GM12878 (cell line): ENCODE results near the gene RNF130. TPM values are rescaled to one million over a fixed set of nuclear protein-coding genes. Genes with fewer than 3 reads are reported as not detected.

Source experiments
- ATAC-seq: fragments of 200-7000 bp; cut with Tn5 transposase; 3 replicates; pipeline ENCODE4 v1.9.1; 2020; ENCODE audit warnings: mild to moderate bottlenecking, moderate library complexity
- BruUV-seq: library from RNA; stranded (reverse); fragments of 400-500 nt; replicated peaks from 2 replicates; lab custom pipeline; 2021; lab: Mats Ljungman, UMichigan
- CTCF ChIA-PET: fragments of 300-600 bp; sonication (Branson Sonifier 250); formaldehyde crosslinking; extraction: SDS; loops from one replicate; lab custom pipeline; 2021; ENCODE audit warnings: inconsistent platforms; lab: Yijun Ruan, JAX
- POLR2A ChIA-PET: fragments of 350-600 bp; formaldehyde crosslinking; extraction: SDS; loops from one replicate; lab custom pipeline; 2021; ENCODE audit warnings: inconsistent platforms; lab: Charles Lee
- RAD21 ChIA-PET: fragments of 300-600 bp; sonication (Branson Sonifier 250); formaldehyde crosslinking; loops from one replicate; lab custom pipeline; 2023; ENCODE audit warnings: antibody characterized with exemption; ENCODE audit not compliant: unreplicated experiment; lab: Charles Lee
- SMC1A ChIA-PET: fragments of 300-600 bp; sonication (Branson Sonifier 250); formaldehyde crosslinking; loops from one replicate; lab custom pipeline; 2023; ENCODE audit not compliant: unreplicated experiment, uncharacterized antibody; lab: Charles Lee
- DNase-seq: peaks from one replicate; pipeline ENCODE4 v3.0.0-alpha.2; 2011; ENCODE audit warnings: low read depth, low spot score
- FAIRE-seq: peaks from 3 replicates; lab custom pipeline; 2011; peaks lifted over from hg19 to GRCh38; lab: Jason Lieb, UNC
- H2AFZ ChIP-seq: 2 replicates; pipeline ENCODE4 v1.6.0; 2011; ENCODE audit warnings: low read depth, low read length, control low read depth; ENCODE audit not compliant: control insufficient read depth
- H3K27ac ChIP-seq: 2 replicates; pipeline ENCODE4 v1.5.1; 2011; ENCODE audit warnings: control low read depth; ENCODE audit not compliant: control insufficient read depth, insufficient read depth
- H3K27me3 ChIP-seq, 2 experiments: replicated peaks in 1 of 2; 2 replicates each; pipeline versions ENCODE4 v1.6.0 to v1.6.1; 2011; ENCODE audit warnings: low read length in 1 of 2; ENCODE audit not compliant: control insufficient read depth in 2 of 2, insufficient read depth in 2 of 2
- H3K36me3 ChIP-seq, 2 experiments: 2 replicates each; pipeline ENCODE4 v1.5.1; 2011; ENCODE audit warnings: low read length in 1 of 2; ENCODE audit not compliant: control insufficient read depth in 2 of 2, insufficient read depth in 2 of 2
- H3K4me1 ChIP-seq: 2 replicates; pipeline ENCODE4 v1.6.1; 2011; ENCODE audit warnings: mild to moderate bottlenecking, low read length, moderate library complexity, mixed read lengths; ENCODE audit not compliant: control insufficient read depth, insufficient read depth
- H3K4me2 ChIP-seq: 2 replicates; pipeline ENCODE4 v1.6.0; 2011; ENCODE audit warnings: control low read depth; ENCODE audit not compliant: control insufficient read depth, insufficient read depth
- H3K4me3 ChIP-seq: fragments of 200-600 bp; sonication (generic); 2 replicates; pipeline ENCODE4 v1.5.1; 2016
- H3K79me2 ChIP-seq: 2 replicates; pipeline ENCODE4 v1.6.0; 2011; ENCODE audit warnings: low read length; ENCODE audit not compliant: control insufficient read depth, insufficient read depth
- H3K9ac ChIP-seq: 2 replicates; pipeline ENCODE4 v1.8.0; 2011; ENCODE audit warnings: low read length, control low read depth, mixed read lengths; ENCODE audit not compliant: control insufficient read depth, insufficient read depth
- H3K9me3 ChIP-seq: replicated peaks from 3 replicates; pipeline ENCODE4 v1.5.1; 2011; ENCODE audit warnings: mild to moderate bottlenecking, low read length; ENCODE audit not compliant: control insufficient read depth, insufficient read depth
- H4K20me1 ChIP-seq: 2 replicates; pipeline ENCODE4 v1.6.0; 2011; ENCODE audit not compliant: control insufficient read depth, insufficient read depth
- BCLAF1 ChIP-seq: fragments of 450-650 bp; IDR thresholded peaks from 2 replicates; pipeline ENCODE4 v1.6.1; 2017; ENCODE audit warnings: antibody characterized with exemption, mild to moderate bottlenecking, moderate library complexity
- SMARCA5 ChIP-seq: fragments of 450-650 bp; IDR thresholded peaks from 2 replicates; pipeline ENCODE4 v1.6.1; 2017; ENCODE audit warnings: mild to moderate bottlenecking
- WGBS: methylation state at CpG from one replicate; pipeline ENCODE4 v1.1.6; 2016; ENCODE audit warnings: low lambda C conversion rate; ENCODE audit not compliant: insufficient replicate concordance, insufficient coverage; ENCODE audit errors: missing lambda C conversion rate; 5-methylcytosine and 5-hydroxymethylcytosine counted together
- in situ Hi-C: fragments of 300-500 bp; cut with MboI; formaldehyde crosslinking; loops from 9 replicates; pipeline ENCODE4 v1.14.3; 2018; ENCODE audit warnings: mixed read lengths
- intact Hi-C: fragments of 100-400 bp; cut with micrococcal nuclease; formaldehyde crosslinking; loops from one replicate; pipeline ENCODE4 v1.14.2; 2022; ENCODE audit not compliant: unreplicated experiment
- polyA plus RNA-seq, 11 experiments: library from polyadenylated mRNA; depleted of rRNA in 4 of 11; unstranded in 6 of 11; stranded (reverse) in 5 of 11; fragments of >200 nt; fragmentation: Nextera tagmentation in 4 of 11; fragmentation: Illumina TruSeq in 1 of 11; extraction: Ambion mirVana in 4 of 11; extraction: Trizol in 1 of 11; gene quantifications; 1 replicate in 1 of 11; 2 replicates in 10 of 11; pipeline versions ENCODE4 v1.2.1 to v1.2.3, GENCODE V29; 2011 to 2016; ENCODE audit warnings: inconsistent platforms in 2 of 11, missing spikeins in 2 of 11, low read depth in 1 of 11
- total RNA-seq, 4 experiments: library from RNA; depleted of rRNA in 3 of 4; stranded (reverse); fragments of >200 nt in 3 of 4; fragmentation: Illumina TruSeq in 1 of 4; extraction: Trizol in 1 of 4; gene quantifications; 2 replicates each; pipeline versions ENCODE4 v1.2.1 to v1.2.3, GENCODE V29; 2013 to 2021
- TF ChIP-seq, protein P1 (sequence below), 3 experiments: IDR thresholded peaks in 2 of 3; conservative IDR thresholded peaks in 1 of 3; 2 replicates each; pipeline ENCODE4 v1.5.1; 2011; ENCODE audit warnings: low read depth in 3 of 3, low read length in 3 of 3, mild to moderate bottlenecking in 3 of 3, control low read depth in 2 of 3, moderate library complexity in 2 of 3, inconsistent platforms in 1 of 3, mixed read lengths in 1 of 3; ENCODE audit not compliant: control insufficient read depth in 2 of 3, insufficient read depth in 1 of 3; ENCODE audit errors: extremely low read depth in 1 of 3

The RNF130 gene
- total and polyA plus RNA-seq, 10 of the 15 experiments (the other 5 are each of a cell fraction or from before 2014, with no cell fraction given) = 0.04 to 0.36 (median 0.11) TPM; not detected in 1

- RAD21 ChIA-PET = no interaction called here
- H2AFZ ChIP-seq = no peak overlapping the region
- H3K27ac ChIP-seq = no peak overlapping the region
- no peak overlapping the region for H3K9ac ChIP-seq
- WGBS = 89% methylated on average over 16 of the region's 16 CpGs
- H3K4me2 ChIP-seq = no peak overlapping the region
- in situ Hi-C loops (no loop called here), intact Hi-C loops (loop anchor here (5.0 kb wide), 1 partner anchor 101 kb away; the partner anchor contains the start of gene MGAT4B)
- peaks cover 18% of the 10 kb centered on the region for H3K79me2 ChIP-seq
- H4K20me1 ChIP-seq = no peaks in the 10 kb centered on the region
- no TSS peak for BruUV-seq
- H3K27me3 ChIP-seq = no peaks in the 10 kb centered on the region
- H3K4me3 ChIP-seq = no peak overlapping the region
- CTCF ChIA-PET = interaction anchor here (1.7 to 1.8 kb wide), 2 partner anchors 107 to 146 kb away, joined by 5 to 9 read pairs; no protein-coding TSS in a partner anchor
- peaks cover 1 to 5% of the 10 kb centered on the region in 2 experiments; a peak in 2 of 4 replicates for H3K36me3 ChIP-seq
- no peak for FAIRE-seq
- TF ChIP-seq BCLAF1 (no peak), SMARCA5 (0 out of 2 replicates have a peak, but pooled peaks have one; percentile 34)
- TF ChIP-seq, protein P1, sequence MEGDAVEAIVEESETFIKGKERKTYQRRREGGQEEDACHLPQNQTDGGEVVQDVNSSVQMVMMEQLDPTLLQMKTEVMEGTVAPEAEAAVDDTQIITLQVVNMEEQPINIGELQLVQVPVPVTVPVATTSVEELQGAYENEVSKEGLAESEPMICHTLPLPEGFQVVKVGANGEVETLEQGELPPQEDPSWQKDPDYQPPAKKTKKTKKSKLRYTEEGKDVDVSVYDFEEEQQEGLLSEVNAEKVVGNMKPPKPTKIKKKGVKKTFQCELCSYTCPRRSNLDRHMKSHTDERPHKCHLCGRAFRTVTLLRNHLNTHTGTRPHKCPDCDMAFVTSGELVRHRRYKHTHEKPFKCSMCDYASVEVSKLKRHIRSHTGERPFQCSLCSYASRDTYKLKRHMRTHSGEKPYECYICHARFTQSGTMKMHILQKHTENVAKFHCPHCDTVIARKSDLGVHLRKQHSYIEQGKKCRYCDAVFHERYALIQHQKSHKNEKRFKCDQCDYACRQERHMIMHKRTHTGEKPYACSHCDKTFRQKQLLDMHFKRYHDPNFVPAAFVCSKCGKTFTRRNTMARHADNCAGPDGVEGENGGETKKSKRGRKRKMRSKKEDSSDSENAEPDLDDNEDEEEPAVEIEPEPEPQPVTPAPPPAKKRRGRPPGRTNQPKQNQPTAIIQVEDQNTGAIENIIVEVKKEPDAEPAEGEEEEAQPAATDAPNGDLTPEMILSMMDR (IDR thresholded peaks at IDR 0.05 in 2 of 3, conservative IDR thresholded peaks at IDR 0.05 in 1 of 3; ENCODE audit: control insufficient read depth in 2 of 3, extremely low read depth in 1 of 3, insufficient read depth in 1 of 3, low read depth in 3 of 3, low read length in 3 of 3) = 0 out of 6 replicates have a peak, but pooled peaks of 2 of the 3 experiments have one; percentile 1 to 20
- DNase-seq = no peak
- POLR2A ChIA-PET = interaction anchor here (0.6 kb wide), 1 partner anchor 226 kb away, joined by 5 read pairs; no protein-coding TSS in a partner anchor
- SMC1A ChIA-PET = no interaction called here
- no peak for ATAC-seq
- no peaks in the 10 kb centered on the region for H3K9me3 ChIP-seq
- H3K4me1 ChIP-seq = peaks cover 12% of the 10 kb centered on the region
Measured at GRCh38 chr5:179908528-179908927, 163.0 kb downstream of the RNF130 start.
